ENCODE data around the gene TPP1. TPM values are rescaled to one million over a fixed set of nuclear protein-coding genes. Genes with fewer than 3 reads are reported as not detected.

The TPP1 gene
- total and polyA plus RNA-seq, 9 of the 15 experiments (the other 6 are each of a cell fraction or from before 2014, with no cell fraction given): 7.5 to 75.8 (median 15.7) TPM

GRCh38 chr11:6563667-6564066 lies 55.6 kb downstream of the TPP1 start (continued):
- no peak for TF ChIP-seq KHSRP (IDR thresholded peaks at IDR 0.05)
- TF ChIP-seq POLR2G (IDR thresholded peaks at IDR 0.05; ENCODE audit: low read depth, low read length): no peak
- TF ChIP-seq ZNF444 (CRISPR knock-in tag; IDR thresholded peaks at IDR 0.05): no peak
- no peak for TF ChIP-seq NCOA4 (IDR thresholded peaks at IDR 0.05; ENCODE audit: partially characterized antibody)
- TF ChIP-seq TFAP4 (CRISPR knock-in tag; IDR thresholded peaks at IDR 0.05; ENCODE audit: borderline replicate concordance): peak; percentile 83; the same call in 1 of the 2 replicates
- TF ChIP-seq CHD1 (IDR thresholded peaks at IDR 0.05; ENCODE audit: low read length): no peak
- TF ChIP-seq ZBTB7A (IDR thresholded peaks at IDR 0.05; ENCODE audit: borderline replicate concordance, control insufficient read depth, low read depth, low read length): no peak
- TF ChIP-seq CBFA2T3 (IDR thresholded peaks at IDR 0.05): no peak
- TF ChIP-seq ZNF263 (CRISPR knock-in tag; IDR thresholded peaks at IDR 0.05; ENCODE audit: borderline replicate concordance): peak; percentile 20; the same call in 1 of the 2 replicates
- TF ChIP-seq ZNF217 (CRISPR knock-in tag; IDR thresholded peaks at IDR 0.05): no peak
- TF ChIP-seq MLX (CRISPR knock-in tag; conservative IDR thresholded peaks at IDR 0.05): no peak
- TF ChIP-seq ZNF512 (tag; IDR thresholded peaks at IDR 0.05): no peak
- no peak for TF ChIP-seq POLR2B (IDR thresholded peaks at IDR 0.05; ENCODE audit: low read depth, partially characterized antibody)
- TF ChIP-seq ZNF655 (CRISPR knock-in tag; IDR thresholded peaks at IDR 0.05): no peak
- TF ChIP-seq ZSCAN29 (IDR thresholded peaks at IDR 0.05): no peak
- TF ChIP-seq ZC3H11A (IDR thresholded peaks at IDR 0.05; ENCODE audit: low read depth, low read length): no peak
- TF ChIP-seq TBP (optimal IDR thresholded peaks at IDR 0.05; ENCODE audit: low read depth, low read length): no peak
- no peak for TF ChIP-seq E2F5 (CRISPR knock-in tag; IDR thresholded peaks at IDR 0.05)
- no peak for TF ChIP-seq TAF1 (IDR thresholded peaks at IDR 0.05; ENCODE audit: control insufficient read depth, extremely low read depth, insufficient read depth, low read length, severe bottlenecking)
- 0 out of 2 replicates have a peak, but pooled peaks have one; percentile 10 for TF ChIP-seq ZNF274 (IDR thresholded peaks at IDR 0.05; ENCODE audit: borderline replicate concordance, low read depth, low read length)
- TF ChIP-seq RBBP5 (IDR thresholded peaks at IDR 0.05; ENCODE audit: borderline replicate concordance, insufficient read depth, low read length, poor library complexity, severe bottlenecking): peak; percentile 28
- TF ChIP-seq ZNF507 (tag; conservative IDR thresholded peaks at IDR 0.05): no peak
- no peak for TF ChIP-seq SRSF9 (IDR thresholded peaks at IDR 0.05; ENCODE audit: borderline replicate concordance, low read depth, low read length)
- no peak for TF ChIP-seq ERF (CRISPR knock-in tag; IDR thresholded peaks at IDR 0.05)

Measured in K562 (cell line).